C4-2B (cell line): ENCODE measurements around the gene GPR142.

Experiments
- H3K27ac ChIP-seq: fragments of 450-650 bp; 2 replicates; pipeline ENCODE4 v1.5.1; 2017
- CTCF ChIP-seq: fragments of 450-650 bp; conservative IDR thresholded peaks from 2 replicates; pipeline ENCODE4 v1.5.1; 2017; ENCODE audit warnings: mild to moderate bottlenecking
- ZFX ChIP-seq: fragments of 450-650 bp; IDR thresholded peaks from 2 replicates; pipeline ENCODE4 v1.6.1; 2017

GPR142 gene

GRCh38 chr17:74361230-74362068, 5.9 kb upstream of the GPR142 start, which contains the start of gene BTBD17:
BTBD17 (minus strand) TSS chr17:74361868; CDS start chr17:74361819, 49 bp downstream.
- no peak for TF ChIP-seq ZFX
- peak; percentile 91 for TF ChIP-seq CTCF
- H3K27ac ChIP-seq = no peak within 1 kb of the TSS

GRCh38 chr17:74362069-74362405, 5.3 kb upstream of the GPR142 start:
- no peak overlapping the region for H3K27ac ChIP-seq
- TF ChIP-seq ZFX = no peak
- no peak for TF ChIP-seq CTCF

GRCh38 chr17:74362810-74363498, 4.4 kb upstream of the GPR142 start:
- TF ChIP-seq CTCF (no peak), ZFX (no peak)
- no peak overlapping the region for H3K27ac ChIP-seq

GRCh38 chr17:74368341-74369081, 1.2 kb downstream of the GPR142 start:
- H3K27ac ChIP-seq = no peak overlapping the region
- peak; percentile 96 for TF ChIP-seq CTCF
- TF ChIP-seq ZFX = no peak

- no peak overlapping the region for H3K27ac ChIP-seq
- TF ChIP-seq CTCF (no peak), ZFX (no peak)
Measured at GRCh38 chr17:74369221-74369620, 1.9 kb downstream of the GPR142 start.

- no peak overlapping the region for H3K27ac ChIP-seq
- TF ChIP-seq ZFX (no peak), CTCF (no peak)
Measured at GRCh38 chr17:74369665-74370490, 2.6 kb downstream of the GPR142 start.
